Trophoblast cell (in vitro differentiated cells and primary cell): ENCODE results near the gene PDIA5.

Experiments used
- DNase-seq, 2 donors: peaks; one replicate each; pipeline ENCODE4 v3.0.0-alpha.2; 2016
- H2AFZ ChIP-seq: 2 replicates; pipeline ENCODE4 v1.6.1; 2013; ENCODE audit warnings: low read length, moderate library complexity, mild to moderate bottlenecking; ENCODE audit not compliant: insufficient read depth, poor library complexity
- H2AK5ac ChIP-seq: 2 replicates; pipeline ENCODE4 v1.6.1; 2013; ENCODE audit warnings: mild to moderate bottlenecking, low read length
- H2BK120ac ChIP-seq: 2 replicates; pipeline ENCODE4 v1.6.1; 2013; ENCODE audit warnings: low read length, mild to moderate bottlenecking, moderate library complexity; ENCODE audit not compliant: insufficient read depth, poor library complexity
- H2BK12ac ChIP-seq: 2 replicates; pipeline ENCODE4 v1.6.1; 2013; ENCODE audit warnings: mild to moderate bottlenecking, low read length, moderate library complexity
- H2BK5ac ChIP-seq: 2 replicates; pipeline ENCODE4 v1.6.1; 2013; ENCODE audit warnings: low read length, low read depth, moderate library complexity, mild to moderate bottlenecking; ENCODE audit not compliant: poor library complexity
- H3K14ac ChIP-seq: 2 replicates; pipeline ENCODE4 v1.6.1; 2013; ENCODE audit warnings: mild to moderate bottlenecking, low read length
- H3K18ac ChIP-seq: 2 replicates; pipeline ENCODE4 v1.6.1; 2013; ENCODE audit warnings: mild to moderate bottlenecking, low read length
- H3K23ac ChIP-seq: 2 replicates; pipeline ENCODE4 v1.6.1; 2013; ENCODE audit warnings: low read length
- H3K27ac ChIP-seq: 2 replicates; pipeline ENCODE4 v1.5.1; 2013; ENCODE audit warnings: low read depth, mild to moderate bottlenecking, inconsistent platforms, low read length, moderate library complexity
- H3K27me3 ChIP-seq: 2 replicates; pipeline ENCODE4 v1.6.1; 2013; ENCODE audit warnings: inconsistent platforms, mild to moderate bottlenecking, low read length, moderate library complexity; ENCODE audit not compliant: insufficient read depth
- H3K36me3 ChIP-seq, 2 experiments: 1 replicate in 1 of 2; 2 replicates in 1 of 2; pipeline ENCODE4 v1.6.1; 2013; ENCODE audit warnings: low read length in 2 of 2, mild to moderate bottlenecking in 2 of 2, moderate library complexity in 1 of 2; ENCODE audit not compliant: insufficient read depth in 2 of 2, control insufficient read depth in 1 of 2
- H3K4ac ChIP-seq: 2 replicates; pipeline ENCODE4 v1.6.1; 2013; ENCODE audit warnings: low read depth, mild to moderate bottlenecking, low read length, moderate library complexity
- H3K4me1 ChIP-seq, 2 experiments: 1 replicate in 1 of 2; 2 replicates in 1 of 2; pipeline ENCODE4 v1.6.1; 2013; ENCODE audit warnings: low read length in 2 of 2, mild to moderate bottlenecking in 2 of 2, moderate library complexity in 1 of 2; ENCODE audit not compliant: insufficient read depth in 2 of 2, control insufficient read depth in 1 of 2
- H3K4me2 ChIP-seq: 2 replicates; pipeline ENCODE4 v1.6.1; 2013; ENCODE audit warnings: inconsistent platforms, mild to moderate bottlenecking, low read length, moderate library complexity
- H3K4me3 ChIP-seq: 2 replicates; pipeline ENCODE4 v1.5.1; 2013; ENCODE audit warnings: mild to moderate bottlenecking, low read depth, low read length, inconsistent platforms
- H3K79me1 ChIP-seq: one replicate; pipeline ENCODE4 v1.6.1; 2013; ENCODE audit warnings: low read length
- H3K79me2 ChIP-seq: 2 replicates; pipeline ENCODE4 v1.6.1; 2013; ENCODE audit warnings: low read length, mild to moderate bottlenecking; ENCODE audit not compliant: control insufficient read depth, insufficient read depth, poor library complexity
- H3K9ac ChIP-seq: 2 replicates; pipeline ENCODE4 v1.6.1; 2013; ENCODE audit warnings: mild to moderate bottlenecking, low read length
- H3K9me3 ChIP-seq: 2 replicates; pipeline ENCODE4 v1.6.1; 2013; ENCODE audit warnings: low read depth, mild to moderate bottlenecking, control low read depth, inconsistent platforms, low read length; ENCODE audit not compliant: insufficient read depth
- H4K12ac ChIP-seq: 2 replicates; pipeline ENCODE4 v1.6.1; 2013; ENCODE audit warnings: low read depth, mild to moderate bottlenecking, low read length, moderate library complexity
- H4K8ac ChIP-seq: 2 replicates; pipeline ENCODE4 v1.6.1; 2013; ENCODE audit warnings: low read depth, mild to moderate bottlenecking, low read length, moderate library complexity
- H4K91ac ChIP-seq: one replicate; pipeline ENCODE4 v1.6.1; 2013; ENCODE audit warnings: low read depth, mild to moderate bottlenecking, low read length, moderate library complexity
- WGBS: extraction: QIAGEN DNeasy Blood & Tissue Kit; methylation state at CpG from one replicate; pipeline ENCODE4 v1.1.7; 2013; ENCODE audit warnings: missing lambda C conversion rate; ENCODE audit not compliant: insufficient read length, insufficient coverage; ENCODE audit errors: extremely low coverage; 5-methylcytosine and 5-hydroxymethylcytosine counted together

The PDIA5 gene

GRCh38 chr3:123123716-123124616, 57.1 kb downstream of the PDIA5 start:
- no peak overlapping the region for H4K12ac ChIP-seq
- H3K4ac ChIP-seq, result no peak overlapping the region
- no peaks in the 10 kb centered on the region for H3K79me1 ChIP-seq
- no peak overlapping the region for H2BK12ac ChIP-seq
- no peak overlapping the region for H4K8ac ChIP-seq
- H3K4me2 ChIP-seq, result no peak overlapping the region
- H2BK120ac ChIP-seq, result no peak overlapping the region
- no peaks in the 10 kb centered on the region for H3K79me2 ChIP-seq
- no peak overlapping the region for H3K18ac ChIP-seq
- WGBS, result no CpG with 5 or more reads among the region's 24 CpGs
- peaks cover 6 to 8% of the 10 kb centered on the region in 2 experiments for H3K4me1 ChIP-seq
- no peak overlapping the region for H2BK5ac ChIP-seq
- H3K4me3 ChIP-seq, result no peak overlapping the region
- no peak overlapping the region for H3K23ac ChIP-seq
- H3K27ac ChIP-seq, result no peak overlapping the region
- H3K9ac ChIP-seq, result no peak overlapping the region
- DNase-seq, result no peak
- H4K91ac ChIP-seq, result no peak overlapping the region
- H2AK5ac ChIP-seq, result no peak overlapping the region
- no peak overlapping the region for H3K14ac ChIP-seq
- H3K36me3 ChIP-seq, result peaks cover 48 to 55% of the 10 kb centered on the region in 2 experiments
- no peak overlapping the region for H2AFZ ChIP-seq
- H3K9me3 ChIP-seq, result no peaks in the 10 kb centered on the region
- H3K27me3 ChIP-seq, result no peaks in the 10 kb centered on the region

GRCh38 chr3:123124971-123125370, 58.1 kb downstream of the PDIA5 start:
- no peak overlapping the region for H2AK5ac ChIP-seq
- H4K91ac ChIP-seq, result no peak overlapping the region
- no peak overlapping the region for H3K4me2 ChIP-seq
- H3K27ac ChIP-seq, result no peak overlapping the region
- no peak overlapping the region for H3K23ac ChIP-seq
- no peak overlapping the region for H4K12ac ChIP-seq
- no peak overlapping the region for H2AFZ ChIP-seq
- no peaks in the 10 kb centered on the region for H3K9me3 ChIP-seq
- H3K4me1 ChIP-seq, result peaks cover 9% of the 10 kb centered on the region in 2 experiments
- H3K27me3 ChIP-seq, result no peaks in the 10 kb centered on the region
- no peak overlapping the region for H3K4ac ChIP-seq
- no peak overlapping the region for H3K9ac ChIP-seq
- no peak overlapping the region for H4K8ac ChIP-seq
- H3K79me1 ChIP-seq, result no peaks in the 10 kb centered on the region
- no peak overlapping the region for H3K18ac ChIP-seq
- no peak overlapping the region for H2BK120ac ChIP-seq
- H2BK5ac ChIP-seq, result no peak overlapping the region
- DNase-seq, result no peak
- WGBS, result no CpG with 5 or more reads among the region's 7 CpGs
- H3K36me3 ChIP-seq, result peaks cover 51 to 62% of the 10 kb centered on the region in 2 experiments
- no peak overlapping the region for H3K4me3 ChIP-seq
- no peak overlapping the region for H3K14ac ChIP-seq
- H3K79me2 ChIP-seq, result no peaks in the 10 kb centered on the region
- H2BK12ac ChIP-seq, result no peak overlapping the region

DNA sequence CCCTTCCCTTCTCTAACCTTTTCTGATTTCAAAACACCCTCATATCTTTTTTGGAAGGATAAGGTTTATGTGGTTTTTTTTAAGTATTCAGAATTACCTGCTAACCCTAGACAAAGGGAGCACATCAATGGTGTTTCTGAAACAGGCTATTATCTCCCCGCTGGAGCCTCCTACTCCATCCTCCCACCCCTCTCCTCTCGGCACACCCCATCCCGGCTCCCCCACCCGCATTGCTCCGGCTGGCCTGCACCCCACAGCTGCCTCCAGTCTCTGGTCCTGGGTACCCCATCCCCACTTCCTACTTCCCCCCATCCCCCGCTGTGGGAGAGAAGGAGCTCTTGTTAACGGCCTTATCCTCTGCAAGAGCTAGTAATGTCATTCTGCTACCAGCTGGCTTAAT, 59.2 kb downstream of the PDIA5 start:
- Histone ChIP-seq H3K18ac (no peak overlapping the region), H3K4me3 (no peak overlapping the region), H3K9me3 (no peaks in the 10 kb centered on the region), H3K4ac (no peak overlapping the region), H4K8ac (no peak overlapping the region), H3K36me3 (peaks cover 50 to 63% of the 10 kb centered on the region in 2 experiments), H3K4me2 (no peak overlapping the region), H2AK5ac (no peak overlapping the region), H3K9ac (no peak overlapping the region), H3K27ac (no peak overlapping the region), H2BK5ac (no peak overlapping the region), H4K12ac (no peak overlapping the region), H3K4me1 (peaks cover 2 to 4% of the 10 kb centered on the region in 2 experiments), H3K27me3 (no peaks in the 10 kb centered on the region), H2AFZ (no peak overlapping the region), H4K91ac (no peak overlapping the region), H3K23ac (no peak overlapping the region), H3K79me2 (no peaks in the 10 kb centered on the region), H2BK12ac (no peak overlapping the region), H3K14ac (no peak overlapping the region), H3K79me1 (no peaks in the 10 kb centered on the region), H2BK120ac (no peak overlapping the region)
- WGBS, result no CpG with 5 or more reads among the region's 7 CpGs
- no peak for DNase-seq

DNA sequence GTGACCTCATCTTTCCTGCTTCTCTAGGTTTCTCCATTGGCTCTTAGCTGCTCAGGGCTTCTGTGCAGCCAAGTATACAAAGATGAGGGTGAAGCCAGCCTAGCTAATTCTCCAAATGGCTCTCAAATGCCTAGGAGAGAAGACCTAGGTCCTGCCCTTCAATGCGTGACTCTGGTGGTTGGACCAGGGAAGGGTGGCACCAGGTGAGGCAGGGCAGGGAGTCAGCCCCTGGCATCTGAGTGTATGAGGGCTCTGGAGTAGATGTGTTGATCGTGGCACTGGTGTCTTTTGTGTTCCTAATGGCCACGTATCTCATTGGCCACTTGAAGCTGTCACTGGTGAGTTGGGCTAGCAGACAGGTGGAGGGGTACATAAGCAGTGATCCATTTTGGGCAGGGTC, 59.8 kb downstream of the PDIA5 start:
- Histone ChIP-seq H3K79me1 (no peaks in the 10 kb centered on the region), H3K27ac (no peak overlapping the region), H3K4me1 (peaks cover 2 to 4% of the 10 kb centered on the region in 2 experiments), H4K12ac (no peak overlapping the region), H3K4me2 (no peak overlapping the region), H2AK5ac (no peak overlapping the region), H3K4me3 (no peak overlapping the region), H3K27me3 (no peaks in the 10 kb centered on the region), H3K18ac (no peak overlapping the region), H3K79me2 (no peaks in the 10 kb centered on the region), H3K4ac (no peak overlapping the region), H3K14ac (no peak overlapping the region), H3K36me3 (peaks cover 49 to 66% of the 10 kb centered on the region in 2 experiments), H3K9me3 (no peaks in the 10 kb centered on the region), H4K8ac (no peak overlapping the region), H3K23ac (no peak overlapping the region), H3K9ac (no peak overlapping the region), H4K91ac (no peak overlapping the region), H2BK5ac (no peak overlapping the region), H2BK12ac (no peak overlapping the region), H2AFZ (no peak overlapping the region), H2BK120ac (no peak overlapping the region)
- no CpG with 5 or more reads among the region's 3 CpGs for WGBS
- no peak for DNase-seq
